Astrocyte of the spinal cord (primary cell): ENCODE measurements around the gene CNTN5.
A peak's percentile ranks its signal among the peaks of the same experiment; 100 is the strongest.

Experiments
- DNase-seq: peaks from one replicate; pipeline ENCODE4 v3.0.0; 2011; ENCODE audit warnings: low read depth, low spot score
- H3K4me3 ChIP-seq: 2 replicates; pipeline ENCODE4 v1.5.1; 2011; ENCODE audit warnings: low read depth, mild to moderate bottlenecking, low read length, moderate library complexity
- CTCF ChIP-seq: IDR thresholded peaks from 2 replicates; pipeline ENCODE4 v1.5.1; 2012; ENCODE audit warnings: low read depth, mild to moderate bottlenecking, low read length, inconsistent platforms
- in situ Hi-C: cut with HindIII; loops from 2 replicates; pipeline ENCODE4 v1.10.0; 2017; ENCODE audit warnings: low sequenced_read_pairs

CNTN5 gene

GRCh38 chr11:99418927-99419720 lies 398.4 kb downstream of the CNTN5 start:
- no peak for TF ChIP-seq CTCF
- peak; percentile 5 for DNase-seq

GRCh38 chr11:99419991-99420390 lies 399.2 kb downstream of the CNTN5 start:
- in situ Hi-C loops, result no loop called here
- no peak for DNase-seq
- no peak overlapping the region for H3K4me3 ChIP-seq
- TF ChIP-seq CTCF, result no peak

More at GRCh38 chr11:99418927-99419720, 398.4 kb downstream of the CNTN5 start:
- H3K4me3 ChIP-seq, result no peak overlapping the region
- in situ Hi-C loops, result no loop called here

GRCh38 chr11:99422581-99423427 lies 402.1 kb downstream of the CNTN5 start:
- DNase-seq, result peak; percentile 23
- H3K4me3 ChIP-seq, result no peak overlapping the region
- no peak for TF ChIP-seq CTCF
- in situ Hi-C loops, result no loop called here

GRCh38 chr11:99423428-99423983 lies 402.8 kb downstream of the CNTN5 start:
- no peak overlapping the region for H3K4me3 ChIP-seq
- no peak for TF ChIP-seq CTCF
- DNase-seq, result no peak
- in situ Hi-C loops, result no loop called here

GRCh38 chr11:99424313-99425084 lies 403.8 kb downstream of the CNTN5 start:
- no peak for DNase-seq
- no peak overlapping the region for H3K4me3 ChIP-seq
- no peak for TF ChIP-seq CTCF
- in situ Hi-C loops, result no loop called here

- in situ Hi-C loops, result no loop called here
- TF ChIP-seq CTCF, result no peak
- H3K4me3 ChIP-seq, result no peak overlapping the region
- no peak for DNase-seq
Measured at GRCh38 chr11:99425596-99425995, 404.8 kb downstream of the CNTN5 start.
